HG03175 (cell line): ENCODE results near the gene AGAP9.
"Not testable (repeated sequence)": the region's sequence is repeated elsewhere in the genome, so short reads cannot be mapped to it uniquely, and the experiment has no call there.

ENCODE experiments used
- ATAC-seq: cut with Tn5 transposase; IDR thresholded peaks from one replicate; pipeline ENCODE4 v1.9.1; 2021; ENCODE audit warnings: mild to moderate bottlenecking, moderate library complexity; ENCODE audit not compliant: unreplicated experiment

Gene AGAP9

GRCh38 chr10:47523475-47523874, at the start of gene AGAP9:
TSS of gene AGAP9 (minus strand) at chr10:47523638. CDS start at chr10:47523526, 112 bp downstream.
- not testable (repeated sequence) for ATAC-seq

DNA sequence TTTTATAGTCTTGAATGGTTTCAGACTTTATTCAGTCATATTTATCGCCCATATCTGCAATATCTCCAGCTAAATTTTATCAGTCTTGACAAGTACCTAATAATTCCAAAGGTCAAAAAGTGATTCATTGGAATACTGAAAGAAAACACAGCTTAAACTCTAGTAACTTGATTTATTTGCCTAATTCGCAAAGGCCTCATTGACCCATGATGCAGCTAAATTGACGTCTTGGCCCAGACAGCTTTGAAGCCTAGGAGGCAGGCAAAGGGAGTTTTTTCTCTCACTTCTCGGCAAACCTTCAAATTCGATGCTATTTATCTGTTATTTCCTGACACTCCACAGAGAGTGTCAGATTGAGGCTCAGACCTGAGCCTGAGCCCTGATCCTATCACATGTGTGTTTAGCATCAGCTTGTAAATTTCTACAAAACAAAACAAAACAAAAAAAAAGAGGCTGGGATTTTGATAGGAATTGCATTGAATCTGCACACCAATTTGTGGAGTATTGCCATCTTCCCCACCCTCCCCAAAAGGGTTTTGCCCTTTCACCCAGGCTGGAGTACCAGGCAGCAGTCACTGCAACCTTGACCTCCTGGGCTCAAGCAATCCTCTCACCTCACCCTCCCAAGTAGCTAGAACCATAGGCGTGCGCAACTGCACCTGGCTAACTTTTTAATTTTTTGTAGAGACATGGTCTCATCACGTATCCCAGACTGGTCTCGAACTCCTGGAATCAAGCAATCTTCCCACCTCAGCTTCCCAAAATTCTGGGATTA, 47.9 kb upstream of the AGAP9 start:
- not testable (repeated sequence) for ATAC-seq

DNA sequence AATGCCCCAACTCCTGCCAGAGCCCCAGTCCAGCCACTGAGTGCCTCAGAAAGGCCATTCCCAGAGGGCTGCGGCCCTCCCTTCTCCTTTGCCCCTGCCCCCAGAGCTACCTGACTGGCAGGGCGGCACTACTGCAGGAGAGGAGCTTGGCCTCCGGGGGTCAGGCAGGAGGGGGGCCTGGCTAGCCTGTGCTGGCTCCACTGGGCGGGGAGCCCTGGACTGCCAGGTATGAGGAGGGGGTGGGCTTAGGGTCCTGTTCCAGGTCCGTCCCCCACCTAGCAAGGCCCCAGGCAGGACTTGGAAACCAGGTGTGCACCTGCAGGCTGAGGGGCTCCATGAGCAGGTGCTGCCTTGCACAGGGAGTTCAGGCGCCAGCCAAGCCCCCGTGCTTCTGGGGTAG, 43.3 kb upstream of the AGAP9 start:
- ATAC-seq, result not testable (repeated sequence)

- ATAC-seq, result not testable (repeated sequence)
These were observed 42.8 kb upstream of the AGAP9 start for GRCh38 chr10:47566108-47566699.

GRCh38 chr10:47565517-47565920, 42.1 kb upstream of the AGAP9 start:
- not testable (repeated sequence) for ATAC-seq

- ATAC-seq, result not testable (repeated sequence)
These were observed 41.5 kb upstream of the AGAP9 start for GRCh38 chr10:47564953-47565352.

DNA sequence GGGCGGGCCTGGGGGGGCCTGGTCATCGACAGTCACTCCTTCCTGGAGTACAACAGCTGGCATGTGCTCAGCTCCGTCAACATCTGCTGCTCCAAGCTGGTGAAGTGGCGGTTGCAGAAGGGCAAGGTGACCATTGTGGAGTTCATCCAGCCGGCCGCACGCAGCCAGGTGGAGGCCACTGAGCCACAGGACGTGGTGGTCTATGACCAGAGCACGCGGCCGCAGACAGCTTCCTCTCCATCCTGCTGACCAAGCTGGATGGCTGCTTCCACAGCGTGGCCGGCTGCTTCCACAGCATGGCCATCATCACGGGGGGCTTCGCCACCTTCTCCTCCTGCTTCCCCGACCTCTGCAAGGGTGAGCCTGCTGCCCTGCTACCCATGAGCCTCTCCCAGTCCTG, 40.9 kb upstream of the AGAP9 start:
- not testable (repeated sequence) for ATAC-seq

GRCh38 chr10:47560452-47560851, 37.0 kb upstream of the AGAP9 start:
- ATAC-seq, result not testable (repeated sequence)

- not testable (repeated sequence) for ATAC-seq
These were observed 36.4 kb upstream of the AGAP9 start for GRCh38 chr10:47559718-47560308.

GRCh38 chr10:47558109-47558508, 34.7 kb upstream of the AGAP9 start:
- peak; percentile 9 for ATAC-seq

GRCh38 chr10:47557616-47558015, 34.2 kb upstream of the AGAP9 start:
- peak; percentile 48 for ATAC-seq

- not testable (repeated sequence) for ATAC-seq
These were observed 31.9 kb upstream of the AGAP9 start for GRCh38 chr10:47555334-47555733.

DNA sequence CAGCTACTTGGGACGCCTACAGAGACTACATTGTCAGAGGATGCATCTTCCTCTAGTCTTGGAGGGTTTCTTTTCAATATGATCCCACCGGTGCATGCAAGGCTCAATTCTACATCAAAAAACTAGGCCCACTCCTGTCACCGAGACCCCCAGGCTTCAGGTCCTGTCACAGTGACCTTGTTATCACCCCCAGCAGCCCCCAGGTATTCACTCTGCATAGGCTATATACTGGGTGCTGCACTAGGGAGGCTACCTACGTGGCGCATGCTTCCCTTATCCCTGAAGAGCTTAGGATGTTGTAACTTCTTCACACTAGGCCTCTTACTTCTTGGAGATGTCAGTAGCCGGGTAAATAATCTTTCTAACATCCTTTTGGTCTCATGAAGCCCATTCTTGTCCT, 31.1 kb upstream of the AGAP9 start:
- not testable (repeated sequence) for ATAC-seq

- not testable (repeated sequence) for ATAC-seq
These were observed 30.4 kb upstream of the AGAP9 start for GRCh38 chr10:47553860-47554247.

DNA sequence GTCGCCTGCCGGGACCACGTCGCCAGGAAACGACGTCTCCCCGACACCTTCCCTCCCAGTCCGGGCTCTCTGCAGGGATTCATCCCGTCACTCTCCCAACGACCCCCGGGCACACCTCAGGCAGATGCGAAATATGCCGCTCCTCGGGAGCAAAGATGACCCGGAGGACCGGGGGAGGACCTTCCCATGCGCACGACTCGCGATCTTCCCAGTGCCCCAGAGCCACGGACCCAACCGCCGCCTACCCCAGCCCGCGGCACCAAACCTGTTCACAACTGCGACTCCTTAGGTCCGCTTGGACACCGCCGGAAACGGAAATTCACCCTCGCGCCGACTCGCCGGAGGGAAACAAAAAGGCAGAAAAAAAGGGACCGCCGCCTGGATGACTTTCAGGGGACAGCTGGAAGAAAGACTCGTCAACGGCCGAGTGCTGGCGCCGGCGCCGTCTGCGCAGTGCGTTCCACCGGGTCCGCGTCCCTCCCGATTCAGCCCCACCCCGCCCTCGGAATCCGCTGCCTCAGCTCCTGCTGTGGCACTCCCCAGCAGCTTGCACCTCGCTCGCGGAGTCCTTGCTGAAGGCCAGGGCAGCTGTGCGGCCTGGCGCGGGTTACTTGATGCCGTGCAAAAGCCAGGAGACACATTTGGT, 29.9 kb upstream of the AGAP9 start:
- ATAC-seq, result peak; percentile 78

GRCh38 chr10:47552719-47553118, 29.3 kb upstream of the AGAP9 start:
- ATAC-seq, result peak; percentile 61

- not testable (repeated sequence) for ATAC-seq
These were observed 23.8 kb upstream of the AGAP9 start for GRCh38 chr10:47547286-47547685.

GRCh38 chr10:47536430-47536829, 13.0 kb upstream of the AGAP9 start:
- not testable (repeated sequence) for ATAC-seq

GRCh38 chr10:47502313-47502712, 21.1 kb downstream of the AGAP9 start:
- ATAC-seq, result not testable (repeated sequence)

GRCh38 chr10:47494226-47494625, 29.2 kb downstream of the AGAP9 start:
- ATAC-seq, result not testable (repeated sequence)

DNA sequence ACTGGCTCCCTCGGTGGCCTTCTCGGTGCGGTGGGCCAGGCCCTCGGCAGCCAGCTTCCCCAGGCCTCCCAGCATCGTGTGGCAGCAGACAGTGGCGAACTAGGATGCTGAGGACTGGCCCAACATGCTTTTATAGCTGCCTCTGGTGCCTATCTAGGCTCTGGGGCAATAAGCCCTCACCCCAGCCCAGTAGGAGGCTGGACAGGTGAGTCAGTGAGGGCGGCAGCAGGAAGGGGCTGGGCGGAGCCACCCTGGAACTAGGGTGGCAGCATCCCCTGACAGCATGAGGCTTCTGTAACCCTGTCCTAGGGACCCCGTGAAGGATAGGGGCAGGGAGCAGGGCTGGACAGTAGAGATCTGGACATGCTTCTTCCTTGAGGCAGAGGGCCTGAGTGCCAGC, 31.8 kb downstream of the AGAP9 start, which contains the start of gene FAM25G:
Gene FAM25G, minus strand, starts transcription at position 101 of the 400 bp plus-strand sequence. Its CDS starts 26 bp downstream, at position 75.
- ATAC-seq, result not testable (repeated sequence)
